HAP-1 (cell line): ENCODE data around the gene JRKL.
A peak's percentile ranks its signal among the peaks of the same experiment; 100 is the strongest.

Source experiments
- DNase-seq, 2 experiments: peaks; one replicate each; pipeline ENCODE4 v3.0.0-alpha.2; 2016 to 2020; ENCODE audit warnings: low spot score in 2 of 2
- H3K27me3 ChIP-seq: fragments of 250-450 bp; sonication (Bioruptor Pico); 2 replicates; pipeline ENCODE4 v1.5.1; 2020; ENCODE audit warnings: low read depth, mild to moderate bottlenecking, moderate library complexity
- H3K36me3 ChIP-seq: fragments of 250-450 bp; sonication (Bioruptor Pico); replicated peaks from 2 replicates; pipeline ENCODE4 v1.5.1; 2020; ENCODE audit warnings: mild to moderate bottlenecking
- H3K4me1 ChIP-seq: fragments of 250-450 bp; sonication (Bioruptor Pico); 2 replicates; pipeline ENCODE4 v1.5.1; 2020; ENCODE audit warnings: mild to moderate bottlenecking
- H3K4me3 ChIP-seq: fragments of 250-450 bp; sonication (Bioruptor Pico); 2 replicates; pipeline ENCODE4 v1.5.1; 2020; ENCODE audit warnings: mild to moderate bottlenecking, moderate library complexity
- H3K9me3 ChIP-seq: fragments of 250-450 bp; sonication (Bioruptor Pico); 2 replicates; pipeline ENCODE4 v1.5.1; 2020; ENCODE audit warnings: mild to moderate bottlenecking, moderate library complexity
- in situ Hi-C: fragments of 300-500 bp; cut with MboI; formaldehyde crosslinking; loops from 3 replicates; pipeline ENCODE4 v1.14.3; 2020; ENCODE audit warnings: low sequenced_read_pairs, inconsistent platforms, mixed read lengths

Gene JRKL

GRCh38 chr11:96389720-96390487 is at the start of gene JRKL, which contains the start of gene CCDC82:
Gene JRKL, plus strand, starts transcription at chr11:96390013. Its CDS starts 637 bp downstream, at chr11:96390650.
Gene CCDC82, minus strand, starts transcription at chr11:96389912. Its CDS starts 5,165 bp downstream, at chr11:96384747.
- no peaks in the 10 kb centered on the region for H3K9me3 ChIP-seq
- H3K36me3 ChIP-seq: no peaks in the 10 kb centered on the region; the same call in 1 of the 2 replicates
- DNase-seq: peak; percentile 93 to 99
- peaks cover 46% of the 10 kb centered on the region for H3K4me1 ChIP-seq
- no peaks in the 10 kb centered on the region for H3K27me3 ChIP-seq
- peak within 1 kb of the TSS; percentile 72 for H3K4me3 ChIP-seq
- in situ Hi-C loops: loop anchor here (25.0 kb wide), 1 partner anchor 553 kb away; no protein-coding TSS in a partner anchor

GRCh38 chr11:96340555-96340885 is 49.3 kb upstream of the JRKL start:
- H3K27me3 ChIP-seq: no peaks in the 10 kb centered on the region
- no peak for DNase-seq
- no peak overlapping the region for H3K4me3 ChIP-seq
- no peaks in the 10 kb centered on the region for H3K36me3 ChIP-seq
- peaks cover 66% of the 10 kb centered on the region for H3K4me1 ChIP-seq
- in situ Hi-C loops: no loop called here
- H3K9me3 ChIP-seq: no peaks in the 10 kb centered on the region

- DNase-seq: peak in 1 of 2 experiments; percentile 43
- in situ Hi-C loops: no loop called here
- H3K9me3 ChIP-seq: no peaks in the 10 kb centered on the region
Measured at GRCh38 chr11:96341211-96342013, 48.4 kb upstream of the JRKL start.

GRCh38 chr11:96342014-96342960 is 47.5 kb upstream of the JRKL start:
- H3K36me3 ChIP-seq: no peaks in the 10 kb centered on the region
- in situ Hi-C loops: no loop called here
- H3K4me1 ChIP-seq: peaks cover 48% of the 10 kb centered on the region
- no peak for DNase-seq
- peak overlapping the region; percentile 54 for H3K4me3 ChIP-seq
- no peaks in the 10 kb centered on the region for H3K9me3 ChIP-seq
- no peaks in the 10 kb centered on the region for H3K27me3 ChIP-seq

More at GRCh38 chr11:96341211-96342013, 48.4 kb upstream of the JRKL start:
- Histone ChIP-seq H3K4me3 (peak overlapping the region; percentile 54), H3K36me3 (no peaks in the 10 kb centered on the region), H3K4me1 (peaks cover 57% of the 10 kb centered on the region), H3K27me3 (no peaks in the 10 kb centered on the region)

GRCh38 chr11:96342961-96343711 is 46.7 kb upstream of the JRKL start, which contains the start of gene MAML2:
Gene MAML2, minus strand, starts transcription at chr11:96343195. Its CDS starts 1,300 bp downstream, at chr11:96341895.
- peaks cover 40% of the 10 kb centered on the region for H3K4me1 ChIP-seq
- peak; percentile 93 to 94 for DNase-seq
- H3K27me3 ChIP-seq: no peaks in the 10 kb centered on the region
- peak within 1 kb of the TSS; percentile 54 for H3K4me3 ChIP-seq
- in situ Hi-C loops: no loop called here
- no peaks in the 10 kb centered on the region for H3K36me3 ChIP-seq
- no peaks in the 10 kb centered on the region for H3K9me3 ChIP-seq

- Histone ChIP-seq H3K36me3 (no peaks in the 10 kb centered on the region), H3K4me3 (no peak overlapping the region), H3K9me3 (no peaks in the 10 kb centered on the region), H3K4me1 (peaks cover 18% of the 10 kb centered on the region), H3K27me3 (no peaks in the 10 kb centered on the region)
- DNase-seq: peak; percentile 51 to 74
- in situ Hi-C loops: no loop called here
Measured at GRCh38 chr11:96356848-96357247, 33.0 kb upstream of the JRKL start.

GRCh38 chr11:96357794-96358193 is 32.0 kb upstream of the JRKL start:
- in situ Hi-C loops: no loop called here
- no peaks in the 10 kb centered on the region for H3K36me3 ChIP-seq
- H3K4me1 ChIP-seq: peaks cover 18% of the 10 kb centered on the region
- no peaks in the 10 kb centered on the region for H3K27me3 ChIP-seq
- DNase-seq: no peak
- no peaks in the 10 kb centered on the region for H3K9me3 ChIP-seq
- no peak overlapping the region for H3K4me3 ChIP-seq

GRCh38 chr11:96358321-96358720 is 31.5 kb upstream of the JRKL start:
- H3K27me3 ChIP-seq: no peaks in the 10 kb centered on the region
- in situ Hi-C loops: no loop called here
- no peak for DNase-seq
- no peaks in the 10 kb centered on the region for H3K36me3 ChIP-seq
- H3K4me1 ChIP-seq: peaks cover 18% of the 10 kb centered on the region
- H3K9me3 ChIP-seq: no peaks in the 10 kb centered on the region
- no peak overlapping the region for H3K4me3 ChIP-seq

- DNase-seq: no peak
- in situ Hi-C loops: no loop called here
- Histone ChIP-seq H3K9me3 (no peaks in the 10 kb centered on the region), H3K4me1 (peaks cover 13% of the 10 kb centered on the region), H3K27me3 (no peaks in the 10 kb centered on the region), H3K36me3 (0 out of 2 replicates have a peak, but pooled peaks cover 3% of the 10 kb centered on the region), H3K4me3 (no peak overlapping the region)
Measured at GRCh38 chr11:96361778-96362177, 28.0 kb upstream of the JRKL start.

GRCh38 chr11:96365493-96365892 is 24.3 kb upstream of the JRKL start:
- DNase-seq: no peak
- Histone ChIP-seq H3K36me3 (peaks cover 3% of the 10 kb centered on the region; the same call in 1 of the 2 replicates), H3K27me3 (no peaks in the 10 kb centered on the region), H3K4me1 (no peaks in the 10 kb centered on the region), H3K4me3 (no peak overlapping the region), H3K9me3 (no peaks in the 10 kb centered on the region)
- in situ Hi-C loops: no loop called here

- H3K4me3 ChIP-seq: no peak overlapping the region
- DNase-seq: no peak
- no peaks in the 10 kb centered on the region for H3K9me3 ChIP-seq
- H3K4me1 ChIP-seq: no peaks in the 10 kb centered on the region
- peaks cover 3% of the 10 kb centered on the region; the same call in 1 of the 2 replicates for H3K36me3 ChIP-seq
- in situ Hi-C loops: no loop called here
- H3K27me3 ChIP-seq: no peaks in the 10 kb centered on the region
Measured at GRCh38 chr11:96366024-96366423, 23.8 kb upstream of the JRKL start.

- DNase-seq: no peak
- in situ Hi-C loops: no loop called here
Measured at GRCh38 chr11:96367342-96367741, 22.5 kb upstream of the JRKL start.

More at GRCh38 chr11:96367342-96367741, 22.5 kb upstream of the JRKL start:
- no peaks in the 10 kb centered on the region for H3K9me3 ChIP-seq
- no peaks in the 10 kb centered on the region for H3K27me3 ChIP-seq
- no peak overlapping the region for H3K4me3 ChIP-seq
- H3K4me1 ChIP-seq: no peaks in the 10 kb centered on the region
- peaks cover 3% of the 10 kb centered on the region; the same call in 1 of the 2 replicates for H3K36me3 ChIP-seq
